ENCODE data around the gene TMEM98.

TMEM98 gene

GRCh38 chr17:32927201-32927723 is 691 bp upstream of the TMEM98 start:
- no peaks in the 10 kb centered on the region for H3K79me2 ChIP-seq (ENCODE audit: insufficient read depth, low read length)
- no peaks in the 10 kb centered on the region for H3K4me1 ChIP-seq (ENCODE audit: insufficient read depth, low read length)
- no peaks in the 10 kb centered on the region for H3K36me3 ChIP-seq (ENCODE audit: insufficient read depth, low read length)
- no peaks in the 10 kb centered on the region for H4K20me1 ChIP-seq (ENCODE audit: insufficient read depth, low read length)
- H3K27ac ChIP-seq (ENCODE audit: low read length), result no peak overlapping the region
- no peak overlapping the region for H3K4me2 ChIP-seq (ENCODE audit: insufficient read depth, low read length)
- H3K4me3 ChIP-seq (ENCODE audit: low read depth in 1 of 2, low read length in 2 of 2), result no peak overlapping the region
- ATAC-seq (ENCODE audit: insufficient read depth, low read depth), result no peak
- no peaks in the 10 kb centered on the region for H3K9me3 ChIP-seq (ENCODE audit: insufficient read depth, low read length, severe bottlenecking)
- H2AFZ ChIP-seq (ENCODE audit: low read depth, low read length), result no peak overlapping the region
- H3K27me3 ChIP-seq (ENCODE audit: insufficient read depth, low read length, poor library complexity), result peaks cover 4% of the 10 kb centered on the region
- H3K9ac ChIP-seq (ENCODE audit: low read depth, low read length), result no peak overlapping the region
- TF ChIP-seq, protein P1, sequence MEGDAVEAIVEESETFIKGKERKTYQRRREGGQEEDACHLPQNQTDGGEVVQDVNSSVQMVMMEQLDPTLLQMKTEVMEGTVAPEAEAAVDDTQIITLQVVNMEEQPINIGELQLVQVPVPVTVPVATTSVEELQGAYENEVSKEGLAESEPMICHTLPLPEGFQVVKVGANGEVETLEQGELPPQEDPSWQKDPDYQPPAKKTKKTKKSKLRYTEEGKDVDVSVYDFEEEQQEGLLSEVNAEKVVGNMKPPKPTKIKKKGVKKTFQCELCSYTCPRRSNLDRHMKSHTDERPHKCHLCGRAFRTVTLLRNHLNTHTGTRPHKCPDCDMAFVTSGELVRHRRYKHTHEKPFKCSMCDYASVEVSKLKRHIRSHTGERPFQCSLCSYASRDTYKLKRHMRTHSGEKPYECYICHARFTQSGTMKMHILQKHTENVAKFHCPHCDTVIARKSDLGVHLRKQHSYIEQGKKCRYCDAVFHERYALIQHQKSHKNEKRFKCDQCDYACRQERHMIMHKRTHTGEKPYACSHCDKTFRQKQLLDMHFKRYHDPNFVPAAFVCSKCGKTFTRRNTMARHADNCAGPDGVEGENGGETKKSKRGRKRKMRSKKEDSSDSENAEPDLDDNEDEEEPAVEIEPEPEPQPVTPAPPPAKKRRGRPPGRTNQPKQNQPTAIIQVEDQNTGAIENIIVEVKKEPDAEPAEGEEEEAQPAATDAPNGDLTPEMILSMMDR (IDR thresholded peaks at IDR 0.05; ENCODE audit: borderline replicate concordance, extremely low read depth, low read length, poor library complexity, severe bottlenecking), result no peak
- TF ChIP-seq EZH2 (IDR thresholded peaks at IDR 0.05; ENCODE audit: borderline replicate concordance, low read depth, low read length, severe bottlenecking), result no peak
- DNase-seq, result no peak

- H3K9me3 ChIP-seq (ENCODE audit: insufficient read depth, low read length, severe bottlenecking), result no peaks in the 10 kb centered on the region
- H4K20me1 ChIP-seq (ENCODE audit: insufficient read depth, low read length), result no peaks in the 10 kb centered on the region
- H3K4me1 ChIP-seq (ENCODE audit: insufficient read depth, low read length), result no peaks in the 10 kb centered on the region
- ATAC-seq (ENCODE audit: insufficient read depth, low read depth), result no peak
- no peak overlapping the region for H3K9ac ChIP-seq (ENCODE audit: low read depth, low read length)
- no peak overlapping the region for H2AFZ ChIP-seq (ENCODE audit: low read depth, low read length)
- H3K79me2 ChIP-seq (ENCODE audit: insufficient read depth, low read length), result no peaks in the 10 kb centered on the region
- H3K27me3 ChIP-seq (ENCODE audit: insufficient read depth, low read length, poor library complexity), result peaks cover 10% of the 10 kb centered on the region
- DNase-seq, result no peak
- no peaks in the 10 kb centered on the region for H3K36me3 ChIP-seq (ENCODE audit: insufficient read depth, low read length)
- TF ChIP-seq, protein P1 (IDR thresholded peaks at IDR 0.05; ENCODE audit: borderline replicate concordance, extremely low read depth, low read length, poor library complexity, severe bottlenecking), result no peak
- TF ChIP-seq EZH2 (IDR thresholded peaks at IDR 0.05; ENCODE audit: borderline replicate concordance, low read depth, low read length, severe bottlenecking), result no peak
- no peak overlapping the region for H3K4me3 ChIP-seq (ENCODE audit: low read depth in 1 of 2, low read length in 2 of 2)
- no peak overlapping the region for H3K4me2 ChIP-seq (ENCODE audit: insufficient read depth, low read length)
- H3K27ac ChIP-seq (ENCODE audit: low read length), result no peak overlapping the region
These were observed 908 bp downstream of the TMEM98 start for GRCh38 chr17:32928586-32929535.

DNA sequence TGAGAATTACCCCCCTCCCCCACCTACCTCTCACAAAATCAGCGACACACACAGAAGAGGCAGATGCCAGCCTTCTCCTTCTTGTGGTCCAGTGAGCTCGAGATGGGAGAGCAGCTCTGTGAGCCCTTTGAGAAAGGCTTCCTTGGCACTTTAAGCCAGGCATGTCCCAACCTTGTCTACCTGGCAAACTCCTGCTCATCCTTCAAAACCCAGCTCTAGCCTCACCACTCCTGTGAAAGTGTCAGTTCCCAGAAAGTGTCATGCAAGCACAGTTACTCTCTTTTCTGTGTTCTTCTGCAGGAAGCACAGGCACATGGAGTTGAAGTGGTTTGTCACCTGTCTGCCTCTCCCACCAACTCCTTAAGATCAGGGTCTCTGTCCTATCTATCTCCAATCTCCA is 1.6 kb downstream of the TMEM98 start:
- H3K79me2 ChIP-seq (ENCODE audit: insufficient read depth, low read length), result no peaks in the 10 kb centered on the region
- peaks cover 10% of the 10 kb centered on the region for H3K27me3 ChIP-seq (ENCODE audit: insufficient read depth, low read length, poor library complexity)
- no peaks in the 10 kb centered on the region for H3K36me3 ChIP-seq (ENCODE audit: insufficient read depth, low read length)
- no peak overlapping the region for H3K27ac ChIP-seq (ENCODE audit: low read length)
- TF ChIP-seq EZH2 (IDR thresholded peaks at IDR 0.05; ENCODE audit: borderline replicate concordance, low read depth, low read length, severe bottlenecking), result no peak
- TF ChIP-seq, protein P1 (IDR thresholded peaks at IDR 0.05; ENCODE audit: borderline replicate concordance, extremely low read depth, low read length, poor library complexity, severe bottlenecking), result no peak
- no peak for ATAC-seq (ENCODE audit: insufficient read depth, low read depth)
- no peak overlapping the region for H2AFZ ChIP-seq (ENCODE audit: low read depth, low read length)
- no peaks in the 10 kb centered on the region for H3K4me1 ChIP-seq (ENCODE audit: insufficient read depth, low read length)
- H3K9me3 ChIP-seq (ENCODE audit: insufficient read depth, low read length, severe bottlenecking), result no peaks in the 10 kb centered on the region
- H3K4me3 ChIP-seq (ENCODE audit: low read depth in 1 of 2, low read length in 2 of 2), result no peak overlapping the region
- DNase-seq, result no peak
- no peak overlapping the region for H3K4me2 ChIP-seq (ENCODE audit: insufficient read depth, low read length)
- no peak overlapping the region for H3K9ac ChIP-seq (ENCODE audit: low read depth, low read length)
- H4K20me1 ChIP-seq (ENCODE audit: insufficient read depth, low read length), result no peaks in the 10 kb centered on the region

Measured in DND-41 (cell line).